Prostate gland (tissue), 2 donors: ENCODE data around the gene UTP11. TPM values are rescaled to one million over a fixed set of nuclear protein-coding genes. Genes with fewer than 3 reads are reported as not detected.

Source experiments
- DNase-seq: peaks from one replicate; pipeline ENCODE4 v3.0.0-alpha.2; 2019; ENCODE audit warnings: low spot score
- H3K27ac ChIP-seq, 2 donors: fragments of 200-600 bp; sonication (generic); 2 replicates each; pipeline ENCODE4 v1.5.1; 2017 to 2019
- H3K27me3 ChIP-seq: fragments of 200-600 bp; sonication (generic); replicated peaks from 2 replicates; pipeline ENCODE4 v1.5.1; 2019; ENCODE audit not compliant: insufficient read depth
- H3K36me3 ChIP-seq, 2 donors: fragments of 200-600 bp; sonication (generic); 1 replicate in 1 of 2; 2 replicates in 1 of 2; pipeline versions ENCODE4 v1.5.1 to v1.8.1; 2017 to 2019
- H3K4me1 ChIP-seq: fragments of 200-600 bp; sonication (generic); replicated peaks from 2 replicates; pipeline ENCODE4 v1.5.1; 2019
- H3K4me3 ChIP-seq, 2 donors: fragments of 200-600 bp; sonication (generic); 2 replicates each; pipeline ENCODE4 v1.5.1; 2017 to 2019
- H3K9me3 ChIP-seq: fragments of 200-600 bp; sonication (generic); 2 replicates; pipeline ENCODE4 v1.5.1; 2017
- CTCF ChIP-seq, 4 experiments: fragments of 200-600 bp in 2 of 4; fragments of 450-650 bp in 2 of 4; sonication (generic) in 2 of 4; IDR thresholded peaks; 1 replicate in 3 of 4; 2 replicates in 1 of 4; pipeline ENCODE4 v1.5.1; 2016 to 2019; ENCODE audit warnings: antibody characterized with exemption in 4 of 4, mild to moderate bottlenecking in 2 of 4, moderate library complexity in 2 of 4
- POLR2A ChIP-seq: fragments of 450-650 bp; IDR thresholded peaks from one replicate; pipeline ENCODE4 v1.6.1; 2016; ENCODE audit warnings: antibody characterized with exemption, mild to moderate bottlenecking
- POLR2AphosphoS5 ChIP-seq: sonication (generic); formaldehyde crosslinking; IDR thresholded peaks from one replicate; pipeline ENCODE4 v1.6.1; 2017; ENCODE audit warnings: antibody characterized with exemption
- WGBS: methylation state at CpG from one replicate; pipeline ENCODE4 v1.1.5; 2018; 5-methylcytosine and 5-hydroxymethylcytosine counted together
- intact Hi-C: fragments of 100-400 bp; cut with DNase I; formaldehyde crosslinking; loops from one replicate; pipeline ENCODE4 v1.14.2; 2022
- total RNA-seq, 2 donors: library from RNA; depleted of rRNA; stranded (reverse); fragments of >200 nt; gene quantifications; one replicate each; pipeline ENCODE4 v1.1.0, GENCODE V29; 2016

The UTP11 gene
- total RNA-seq, 2 donors from 2014 or later = 26.9 to 36.5 TPM

- H3K4me3 ChIP-seq = no peak overlapping the region
- TF ChIP-seq POLR2A = no peak
- no peak for TF ChIP-seq CTCF (IDR thresholded peaks at IDR 0.05)
- TF ChIP-seq POLR2AphosphoS5 = no peak
Measured at GRCh38 chr1:38059635-38060250, 47.2 kb downstream of the UTP11 start.

GRCh38 chr1:38060498-38060897 is 48.0 kb downstream of the UTP11 start:
- H3K4me1 ChIP-seq = no peaks in the 10 kb centered on the region
- H3K9me3 ChIP-seq = no peaks in the 10 kb centered on the region
- DNase-seq = no peak
- H3K4me3 ChIP-seq = no peak overlapping the region
- H3K27ac ChIP-seq = no peak overlapping the region
- 72% methylated on average over 2 of the region's 2 CpGs for WGBS
- intact Hi-C loops = no loop called here
- no peaks in the 10 kb centered on the region for H3K27me3 ChIP-seq
- H3K36me3 ChIP-seq = no peaks in the 10 kb centered on the region
- TF ChIP-seq POLR2AphosphoS5 (no peak), POLR2A (no peak), CTCF (IDR thresholded peaks at IDR 0.05) (no peak)

More at GRCh38 chr1:38059635-38060250, 47.2 kb downstream of the UTP11 start:
- no peak for DNase-seq
- intact Hi-C loops = no loop called here
- H3K27ac ChIP-seq = no peak overlapping the region
- WGBS = 57% methylated on average over 6 of the region's 6 CpGs
- no peaks in the 10 kb centered on the region for H3K4me1 ChIP-seq
- H3K36me3 ChIP-seq = no peaks in the 10 kb centered on the region
- H3K9me3 ChIP-seq = no peaks in the 10 kb centered on the region
- H3K27me3 ChIP-seq = no peaks in the 10 kb centered on the region

GRCh38 chr1:38061290-38061689 is 48.8 kb downstream of the UTP11 start:
- Histone ChIP-seq H3K27me3 (no peaks in the 10 kb centered on the region), H3K27ac (no peak overlapping the region), H3K36me3 (no peaks in the 10 kb centered on the region), H3K4me1 (no peaks in the 10 kb centered on the region), H3K4me3 (no peak overlapping the region), H3K9me3 (no peaks in the 10 kb centered on the region)
- intact Hi-C loops = no loop called here
- TF ChIP-seq CTCF (IDR thresholded peaks at IDR 0.05) (no peak), POLR2AphosphoS5 (no peak), POLR2A (no peak)
- 100% methylated on average over 1 of the region's 1 CpG for WGBS
- no peak for DNase-seq

GRCh38 chr1:38061883-38062328 is 49.4 kb downstream of the UTP11 start:
- Histone ChIP-seq H3K4me1 (no peaks in the 10 kb centered on the region), H3K9me3 (no peaks in the 10 kb centered on the region), H3K27me3 (no peaks in the 10 kb centered on the region), H3K36me3 (no peaks in the 10 kb centered on the region), H3K4me3 (no peak overlapping the region), H3K27ac (no peak overlapping the region)
- DNase-seq = no peak
- TF ChIP-seq POLR2A (no peak), POLR2AphosphoS5 (no peak), CTCF (IDR thresholded peaks at IDR 0.05) (no peak)
- intact Hi-C loops = no loop called here
- WGBS = 82% methylated on average over 7 of the region's 7 CpGs
